Activated CD8-positive, alpha-beta memory T cell treated with anti-CD3 and anti-CD28 coated beads, Interleukin-2, amount 50 U/mL, for 4 hours (primary cell): ENCODE results near the gene ACACA.
"Not testable (repeated sequence)": the region's sequence is repeated elsewhere in the genome, so short reads cannot be mapped to it uniquely, and the experiment has no call there.

ENCODE experiments used
- DNase-seq: peaks from one replicate; pipeline ENCODE4 v3.0.0-alpha.2; 2020

Gene ACACA

DNA sequence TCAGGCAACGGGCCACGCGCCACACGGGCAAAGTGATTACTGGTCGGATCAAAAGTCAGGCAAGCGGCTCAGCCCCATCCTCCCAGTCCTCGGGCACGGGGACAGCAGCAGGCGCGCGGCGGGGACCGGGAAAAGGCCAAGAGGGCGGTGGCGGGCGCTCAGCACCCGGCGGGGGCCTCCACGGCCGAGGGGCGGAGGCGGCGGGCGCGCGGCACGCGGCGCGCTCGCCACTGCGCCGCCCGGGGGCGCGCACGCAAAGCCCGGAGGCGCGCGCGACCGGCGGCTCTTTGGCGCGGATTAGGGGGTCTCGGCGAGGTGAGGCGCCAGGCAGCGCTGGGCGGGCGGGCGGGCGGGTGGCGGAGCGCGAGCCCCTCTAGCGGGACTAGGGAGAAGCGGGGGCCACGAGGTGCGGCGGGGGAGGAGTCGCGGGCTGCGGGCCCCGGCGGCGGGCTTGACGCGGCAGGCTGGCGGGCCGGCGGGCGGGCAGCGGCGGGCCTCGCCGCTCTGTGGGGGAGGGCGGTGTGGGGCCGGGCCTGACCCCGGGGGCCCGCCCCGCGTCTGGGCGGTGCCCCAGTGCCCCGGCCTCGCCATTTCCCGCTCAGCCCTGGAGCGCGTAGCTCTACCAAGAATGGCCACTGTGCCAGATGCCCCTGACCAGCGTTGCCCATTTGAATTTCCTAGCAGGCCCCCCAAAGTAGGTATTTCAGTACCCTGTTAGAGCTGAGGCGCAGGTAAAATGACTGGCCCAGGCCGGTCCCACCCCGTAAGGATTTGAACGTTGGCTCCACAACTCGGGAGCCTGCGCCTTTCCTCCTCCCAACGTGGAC lies at the start of gene ACACA, which contains the start of gene TADA2A:
Gene ACACA, minus strand, starts transcription at position 202 of the 827 bp plus-strand sequence. CDS start 537 bp downstream, outside the sequence.
Gene TADA2A, plus strand, starts transcription at position 252 of the 827 bp plus-strand sequence. CDS start 4,480 bp downstream, outside the sequence.
- DNase-seq = peak; percentile 74

DNA sequence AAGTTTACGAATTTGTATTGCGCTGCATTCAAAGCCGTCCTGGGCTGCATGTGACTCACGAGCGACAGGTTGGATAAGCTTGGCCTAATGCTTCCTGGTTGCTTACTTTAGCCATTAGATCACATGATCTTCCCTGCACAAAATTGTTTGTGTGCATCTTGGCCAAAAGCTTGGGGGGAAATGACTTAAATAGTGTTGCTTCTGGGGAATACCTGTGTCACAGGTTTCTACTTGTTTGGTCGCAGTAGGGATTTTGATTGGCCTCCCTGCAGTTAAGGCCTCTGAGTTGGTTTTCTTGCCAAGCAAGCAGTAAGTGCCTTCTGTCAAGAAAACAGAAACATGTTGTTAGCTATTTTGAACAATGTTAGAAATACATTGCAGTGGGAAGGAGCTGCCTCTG lies 43.5 kb upstream of the ACACA start:
- DNase-seq = no peak

DNA sequence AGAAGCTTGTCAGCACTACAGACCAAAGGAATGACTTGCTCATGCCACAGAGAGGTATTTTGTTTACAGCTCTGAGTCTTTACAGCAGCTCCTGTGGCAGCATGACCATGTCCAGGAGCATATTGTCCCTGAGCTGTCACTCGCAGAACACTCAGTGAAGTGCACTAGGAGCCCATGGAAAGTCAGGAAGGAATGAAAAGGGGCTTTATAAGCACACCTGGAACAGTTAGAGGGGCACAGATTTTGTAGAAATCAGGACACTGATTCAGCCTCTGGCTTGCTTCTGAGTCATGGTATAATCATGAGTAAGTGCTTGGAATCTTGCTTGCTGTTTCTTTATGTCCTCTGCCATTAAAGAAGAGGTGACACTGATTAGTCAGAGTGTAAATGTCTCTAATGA lies 41.0 kb upstream of the ACACA start:
- DNase-seq = no peak

DNA sequence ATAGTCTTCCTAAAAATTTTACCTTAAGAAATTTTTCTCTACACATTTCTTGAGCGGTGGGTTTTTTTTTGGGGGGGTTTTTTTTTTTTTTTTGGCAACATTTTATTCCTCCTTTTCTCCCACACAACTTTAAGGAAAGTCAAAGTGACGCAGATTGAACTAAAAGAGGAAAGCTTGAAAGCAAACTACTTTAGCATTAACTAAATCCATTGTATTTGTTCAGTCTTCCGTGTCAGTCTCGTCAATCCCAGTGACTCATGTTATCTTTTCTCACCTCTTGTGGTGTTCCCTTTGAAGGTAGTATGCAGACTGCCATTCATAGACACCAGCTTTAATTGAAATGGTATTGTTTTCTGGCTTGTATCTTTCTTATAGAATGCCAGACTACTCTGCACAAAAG lies 39.4 kb upstream of the ACACA start:
- DNase-seq = no peak

DNA sequence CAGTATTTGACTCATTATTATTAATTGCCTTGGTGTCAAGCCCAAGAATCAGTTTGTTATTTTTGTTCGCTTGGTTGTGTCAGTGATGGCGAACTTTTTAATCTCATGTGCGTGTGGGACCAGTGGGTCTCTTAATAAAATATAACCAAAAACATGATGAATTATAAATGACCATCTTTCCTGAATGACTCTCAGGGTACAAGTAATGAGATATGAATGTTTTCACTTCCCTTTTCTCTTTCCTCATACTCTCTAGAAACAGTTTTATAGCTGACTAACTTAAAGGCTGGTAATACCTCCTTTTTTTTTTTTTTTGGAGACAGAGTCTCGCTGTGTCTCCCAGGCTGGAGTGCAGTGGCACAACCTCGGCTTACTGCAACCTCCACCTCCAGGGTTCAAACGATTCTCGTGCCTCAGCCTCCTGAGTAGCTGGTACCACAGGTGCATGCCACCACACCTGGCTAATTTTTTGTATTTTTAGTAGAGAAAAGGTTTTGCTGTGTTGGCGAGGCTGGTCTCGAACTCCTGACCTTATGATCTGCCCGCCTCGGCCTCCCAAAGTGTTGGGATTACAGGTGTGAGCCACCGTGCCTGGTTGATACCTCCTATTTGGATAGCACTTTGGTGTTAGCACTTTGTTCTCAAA lies 34.9 kb upstream of the ACACA start:
- not testable (repeated sequence) for DNase-seq

DNA sequence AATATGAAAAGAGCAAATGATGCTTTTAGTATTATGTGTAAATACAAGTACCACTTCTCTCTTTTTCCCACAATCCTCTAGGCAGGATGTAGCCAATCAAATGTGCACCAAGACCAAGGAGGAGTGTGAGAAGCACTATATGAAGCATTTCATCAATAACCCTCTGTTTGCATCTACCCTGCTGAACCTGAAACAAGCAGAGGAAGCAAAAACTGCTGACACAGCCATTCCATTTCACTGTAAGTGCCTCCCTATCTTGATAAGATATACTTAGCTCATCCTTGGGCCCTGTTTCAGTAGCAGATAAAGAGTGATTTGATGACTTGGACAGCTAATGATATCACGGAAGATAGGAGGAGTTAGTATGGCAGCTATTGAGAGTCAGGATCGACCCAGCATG lies 33.8 kb upstream of the ACACA start:
- no peak for DNase-seq

DNA sequence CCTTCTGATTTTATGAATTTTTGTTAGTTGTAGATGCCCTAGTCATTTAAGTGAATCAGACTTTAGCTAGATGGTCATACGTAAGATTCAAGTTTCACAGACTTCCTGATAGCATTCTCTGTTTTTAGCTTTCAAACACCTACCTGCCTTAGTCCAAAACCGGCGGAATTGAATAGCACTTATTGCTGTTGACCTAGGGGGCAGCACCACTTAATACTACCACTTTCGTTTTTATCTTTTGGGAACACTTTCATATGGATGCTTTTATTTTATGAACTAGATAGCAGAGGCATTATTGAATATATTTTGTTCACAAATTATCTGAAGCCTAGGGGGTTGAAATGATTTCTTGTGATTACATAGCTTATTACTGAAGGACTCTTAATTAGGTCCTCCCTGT lies 31.5 kb upstream of the ACACA start:
- DNase-seq = no peak

DNA sequence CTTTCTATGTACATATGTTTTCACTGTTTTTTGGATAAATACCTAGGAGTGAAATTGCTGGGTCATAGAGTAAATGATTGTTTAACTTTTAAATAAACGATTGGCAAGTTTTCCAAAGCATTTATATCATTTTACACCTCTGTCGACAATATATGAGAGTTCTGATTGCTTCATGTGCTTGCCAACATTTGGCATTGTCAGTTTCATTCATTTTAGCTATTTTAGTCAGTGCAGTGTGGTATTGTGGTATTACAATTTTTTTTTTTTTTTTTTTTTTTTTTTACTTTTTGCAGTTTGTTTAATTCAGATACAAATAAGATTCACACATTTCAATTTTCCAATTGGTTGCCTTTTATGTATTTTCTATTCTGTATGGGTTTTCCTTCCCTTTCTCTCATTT lies 26.0 kb upstream of the ACACA start:
- no peak for DNase-seq

DNA sequence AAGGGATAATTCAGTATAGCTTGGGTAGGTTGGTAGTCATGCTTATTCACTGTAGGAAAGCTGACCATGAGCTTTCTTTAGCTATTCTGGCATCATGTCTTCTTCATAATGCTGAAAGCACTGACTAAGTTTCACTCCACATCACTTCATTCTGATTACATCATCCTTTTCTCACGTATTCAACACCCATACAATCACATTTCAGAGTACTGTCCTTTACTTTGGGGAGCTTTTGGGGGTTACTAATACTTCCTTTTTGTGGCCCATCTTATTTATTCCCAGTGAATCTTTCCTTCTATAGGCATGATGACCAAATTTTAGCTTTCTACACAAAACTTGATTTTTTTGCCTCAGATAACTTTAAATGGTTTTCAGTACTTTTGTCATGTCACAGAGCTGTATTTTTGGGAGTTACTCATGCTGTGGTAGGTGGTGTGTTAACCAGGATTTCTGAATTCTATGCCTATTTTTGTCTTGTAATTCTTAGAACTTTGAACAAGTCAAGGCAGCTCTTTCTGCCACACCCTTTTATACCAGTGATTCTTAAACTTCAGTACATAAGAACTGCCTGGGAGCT lies 23.5 kb upstream of the ACACA start:
- DNase-seq = no peak

DNA sequence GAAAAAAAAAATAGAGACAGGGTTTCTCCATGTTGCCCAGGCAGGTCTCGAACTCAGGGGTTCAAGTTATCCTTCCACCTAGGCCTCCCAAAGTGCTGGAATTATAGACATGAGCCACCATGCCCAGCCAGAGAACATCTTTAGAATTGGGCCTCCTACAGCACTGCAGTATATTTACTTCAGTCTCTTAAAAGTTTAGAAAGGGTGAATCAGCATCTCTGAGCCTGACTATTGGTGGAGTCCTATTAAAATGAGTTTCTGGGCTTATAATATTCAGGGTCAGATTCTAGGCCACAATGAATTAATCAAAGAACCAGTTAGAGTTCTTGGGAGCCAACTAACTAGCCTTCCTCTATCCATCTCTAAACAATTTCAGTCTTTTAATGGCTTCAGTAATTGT lies 22.8 kb upstream of the ACACA start:
- DNase-seq = no peak

DNA sequence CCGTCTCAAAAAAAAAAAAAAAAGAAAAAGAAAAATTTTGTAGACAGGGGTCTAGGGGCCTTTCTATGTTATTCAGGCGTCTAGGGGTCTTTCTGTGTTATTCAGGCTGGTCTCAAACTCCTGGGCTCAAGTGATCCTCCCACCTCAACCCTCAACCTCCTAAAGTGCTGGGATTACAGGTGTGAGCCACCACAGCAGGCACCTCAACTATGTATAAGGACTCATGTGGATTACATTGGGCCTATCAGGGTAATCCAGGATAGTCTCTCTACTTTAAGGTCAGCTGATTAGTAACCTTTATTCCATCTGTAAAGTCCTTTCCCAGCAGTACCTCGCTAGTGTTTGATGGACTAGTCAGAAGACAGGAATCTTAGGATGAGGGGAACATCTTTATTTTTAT lies 22.4 kb upstream of the ACACA start:
- no peak for DNase-seq

DNA sequence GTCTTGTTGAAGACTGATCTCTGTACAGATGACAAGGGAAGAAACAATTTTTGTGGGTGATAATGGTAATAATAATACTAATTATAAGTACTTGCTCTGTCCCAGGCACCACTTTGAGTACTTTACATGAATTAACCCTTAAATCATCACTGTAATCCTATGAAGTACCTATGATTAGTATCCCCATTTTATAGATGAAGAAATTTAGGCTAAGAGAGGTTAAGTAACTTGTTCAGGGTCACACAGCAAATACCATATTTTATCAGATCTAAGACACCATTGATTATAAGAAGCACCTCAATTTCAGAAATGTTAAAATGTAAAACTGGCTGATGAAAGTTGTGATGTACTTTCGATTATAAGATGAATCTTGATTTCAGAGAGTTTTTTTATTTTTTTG lies 18.6 kb upstream of the ACACA start:
- no peak for DNase-seq

DNA sequence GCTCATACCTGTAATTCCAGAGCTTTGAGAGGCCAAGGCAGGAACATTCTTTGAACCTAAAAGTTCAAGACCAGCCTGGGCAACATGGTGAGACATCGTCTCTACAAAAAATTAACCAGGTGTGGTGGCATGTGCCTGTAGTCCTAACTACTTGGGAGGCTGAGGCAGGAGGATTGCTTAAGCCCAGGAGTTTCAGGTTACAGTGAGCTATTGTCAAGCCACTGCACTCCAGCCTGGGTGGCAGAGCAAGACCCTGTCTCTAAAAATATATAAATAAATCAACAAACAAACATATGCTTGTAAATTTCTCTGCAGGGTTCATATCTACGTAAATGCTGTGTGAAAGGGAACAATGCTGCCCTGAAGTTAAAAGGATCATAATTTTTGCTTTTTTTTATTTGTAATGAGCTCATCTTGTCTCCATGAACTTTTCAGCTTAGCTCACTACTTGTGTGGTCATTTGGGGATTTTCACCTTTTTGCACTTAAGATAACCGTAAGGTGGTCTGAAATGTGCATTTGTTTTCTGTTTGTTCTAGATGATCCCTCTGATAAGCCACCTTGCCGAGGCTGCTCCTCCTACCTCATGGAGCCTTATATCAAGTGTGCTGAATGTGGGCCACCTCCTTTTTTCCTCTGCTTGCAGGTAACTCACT lies 16.5 kb upstream of the ACACA start:
- DNase-seq = no peak

DNA sequence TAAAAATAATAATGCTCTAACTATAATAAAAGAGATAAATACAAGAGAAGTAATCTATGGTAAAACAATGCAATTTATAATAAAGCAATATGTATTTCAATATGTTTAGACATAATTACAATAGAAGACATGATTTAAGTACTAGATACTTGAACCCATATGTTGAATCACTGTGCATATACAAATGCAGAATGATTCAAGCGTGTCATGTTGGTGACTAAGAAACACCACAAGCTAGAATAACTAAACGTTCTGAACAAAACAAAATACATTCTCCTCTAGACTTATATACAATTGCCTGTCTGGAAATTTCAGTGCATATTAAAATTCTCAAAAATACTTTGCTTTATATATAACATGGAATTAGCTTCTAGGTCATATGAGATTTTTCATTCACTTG lies 11.2 kb upstream of the ACACA start:
- DNase-seq = no peak

DNA sequence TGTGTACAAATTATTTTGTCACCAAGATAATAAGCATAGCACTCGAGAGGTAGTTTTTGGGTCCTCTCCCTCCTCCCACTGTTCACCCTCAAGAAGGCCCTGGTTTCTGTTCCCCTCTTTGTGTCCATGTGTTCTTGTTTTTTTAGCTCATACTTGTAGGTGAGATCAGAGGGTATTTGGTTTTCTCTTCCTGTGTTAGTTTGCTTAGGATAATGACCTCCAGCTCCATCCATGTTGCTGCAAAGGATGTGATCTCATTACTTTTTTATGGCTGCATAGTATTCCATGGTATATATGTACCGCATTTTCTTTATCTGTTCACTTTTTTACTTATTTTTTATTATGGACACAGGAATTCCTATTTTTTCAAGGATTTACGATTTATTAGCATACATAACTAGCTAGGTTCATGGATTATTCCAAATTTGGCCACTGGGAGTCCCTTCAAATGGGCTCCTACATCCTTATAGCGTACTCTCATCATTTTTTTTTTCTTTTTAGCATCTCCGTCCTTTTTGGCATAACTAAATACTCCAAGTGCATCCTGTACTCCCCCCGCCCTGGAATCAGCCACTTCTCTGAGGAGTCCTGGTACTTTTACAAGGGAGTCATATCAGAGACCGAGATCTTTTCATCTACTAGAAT lies 7.4 kb upstream of the ACACA start:
- DNase-seq = no peak

DNA sequence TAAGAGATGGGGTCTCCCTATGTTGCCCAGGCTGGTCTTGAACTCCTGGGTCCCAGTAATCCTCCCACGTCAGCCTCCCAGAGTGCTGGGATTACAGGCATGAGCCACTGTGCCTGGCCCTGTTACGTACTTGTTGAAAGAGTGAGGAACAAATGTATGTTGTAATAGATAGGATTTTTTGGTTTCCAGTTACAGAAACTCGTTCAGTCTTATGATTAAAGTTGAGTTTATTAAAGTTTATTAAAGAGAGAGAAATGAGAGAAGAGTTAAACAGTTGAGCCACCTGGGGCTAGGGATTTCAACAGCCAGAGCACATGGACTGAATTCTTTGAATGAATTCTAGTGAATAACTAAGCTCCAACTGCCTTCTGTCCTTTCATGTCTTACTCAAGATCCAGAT lies 3.7 kb upstream of the ACACA start:
- no peak for DNase-seq

DNA sequence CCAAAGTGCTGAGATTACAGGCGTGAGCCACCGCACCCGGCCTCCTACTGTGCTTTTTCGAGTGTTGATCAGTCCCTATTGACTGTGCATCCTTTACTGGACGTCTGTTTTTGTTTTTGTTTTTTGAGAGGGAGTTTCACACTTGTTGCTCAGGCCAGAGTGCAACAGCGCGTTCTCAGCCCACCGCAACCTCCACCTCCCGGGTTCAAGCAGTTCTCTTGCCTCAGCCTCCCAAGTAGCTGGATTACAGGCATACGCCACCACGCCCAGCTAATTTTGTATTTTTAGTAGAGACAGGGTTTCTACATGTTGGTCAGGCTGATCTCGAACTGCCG lies 1.5 kb upstream of the ACACA start:
- not testable (repeated sequence) for DNase-seq

DNA sequence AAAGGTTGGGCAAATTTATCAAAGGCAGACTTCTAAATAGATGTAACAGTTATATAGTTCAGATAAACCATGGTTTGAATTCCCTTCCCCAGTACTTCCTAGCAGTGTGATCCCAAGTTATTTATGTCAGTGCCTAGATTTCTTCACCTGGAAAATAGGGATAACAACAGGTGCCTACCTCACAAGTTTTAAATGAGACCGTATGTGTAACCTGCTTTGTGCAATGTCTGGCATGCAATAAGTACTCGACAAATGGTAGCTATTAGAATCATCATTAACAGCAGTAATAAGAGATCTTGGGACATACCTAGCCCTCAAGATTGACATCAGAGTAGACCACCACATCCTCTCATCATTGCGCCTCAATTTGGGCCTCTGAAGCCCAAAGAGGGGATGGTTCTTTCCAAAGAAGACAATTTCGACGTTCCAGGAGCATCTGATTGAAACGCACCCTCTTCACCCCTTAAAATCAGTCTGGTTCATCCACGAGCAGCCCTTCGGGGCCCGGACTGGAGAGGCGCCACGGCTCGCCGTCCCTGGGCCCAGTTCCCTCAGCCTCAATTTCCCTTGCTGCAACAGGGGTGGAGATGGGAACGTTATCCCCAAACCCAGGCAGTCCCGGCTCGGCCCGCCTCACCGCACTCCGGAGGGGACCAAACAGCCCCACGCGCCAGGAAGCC lies 541 bp downstream of the ACACA start:
- no peak for DNase-seq

DNA sequence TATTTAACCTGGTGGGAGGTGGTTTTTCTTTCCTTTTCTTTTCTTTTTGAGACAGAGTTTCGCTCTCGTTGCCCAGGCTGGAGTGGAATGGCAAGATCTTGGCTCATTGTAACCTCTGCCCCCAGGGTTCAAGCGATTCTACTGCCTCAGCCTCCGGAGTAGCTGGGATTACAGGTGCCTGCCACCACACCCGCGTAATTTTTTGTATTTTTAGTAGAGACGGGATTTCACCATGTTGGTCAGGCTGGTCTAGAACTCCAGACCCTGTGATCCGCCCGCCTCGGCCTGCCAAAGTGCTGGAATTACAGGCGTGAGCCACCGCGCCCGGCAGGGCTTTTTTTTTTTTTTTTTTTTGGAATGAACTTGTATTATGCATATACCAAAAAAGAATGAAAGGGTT lies 1.1 kb downstream of the ACACA start:
- not testable (repeated sequence) for DNase-seq

DNA sequence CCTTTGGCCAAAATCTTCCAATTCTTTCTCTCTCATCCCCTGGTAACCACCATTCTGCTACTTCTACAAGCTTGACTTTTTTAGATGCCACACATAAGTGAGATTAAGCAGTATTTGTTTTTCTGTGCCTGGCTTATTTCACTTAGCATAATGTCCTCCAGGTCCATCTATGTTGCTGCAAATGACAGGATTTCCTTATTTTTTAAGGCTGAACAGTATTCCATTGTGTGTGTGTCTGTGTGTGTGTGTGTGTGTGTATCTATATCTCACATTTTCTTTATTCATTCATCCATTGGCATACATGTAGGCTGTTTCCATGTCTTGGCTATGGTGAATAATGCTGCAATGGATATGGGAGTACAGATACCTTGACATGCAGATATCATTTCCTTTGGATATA lies 6.1 kb downstream of the ACACA start:
- no peak for DNase-seq

DNA sequence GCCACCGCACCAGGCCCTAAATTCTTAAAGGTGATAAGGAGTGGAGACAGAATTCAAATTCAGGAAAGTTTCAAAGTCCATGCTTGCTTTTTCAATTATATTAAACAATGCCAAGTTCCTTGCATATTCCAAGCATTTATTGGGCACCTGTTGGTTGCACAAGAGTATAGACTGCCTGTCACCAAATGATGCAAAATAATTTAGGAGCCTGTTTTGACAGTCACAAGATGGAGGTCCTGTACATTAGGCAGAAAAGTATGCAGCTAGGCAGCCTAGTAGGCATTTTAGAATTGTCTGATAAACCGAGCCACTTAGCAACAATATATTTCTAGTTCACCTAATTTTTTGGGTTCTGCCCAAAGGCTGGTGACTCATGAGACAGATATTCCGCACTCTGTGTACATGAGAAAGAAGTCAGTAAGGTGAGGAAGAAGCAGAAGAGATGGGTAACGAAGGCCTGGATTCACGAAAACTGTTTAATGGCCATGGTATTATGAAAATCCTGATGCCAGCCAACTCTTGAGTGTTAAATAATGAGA lies 7.3 kb downstream of the ACACA start:
- no peak for DNase-seq

DNA sequence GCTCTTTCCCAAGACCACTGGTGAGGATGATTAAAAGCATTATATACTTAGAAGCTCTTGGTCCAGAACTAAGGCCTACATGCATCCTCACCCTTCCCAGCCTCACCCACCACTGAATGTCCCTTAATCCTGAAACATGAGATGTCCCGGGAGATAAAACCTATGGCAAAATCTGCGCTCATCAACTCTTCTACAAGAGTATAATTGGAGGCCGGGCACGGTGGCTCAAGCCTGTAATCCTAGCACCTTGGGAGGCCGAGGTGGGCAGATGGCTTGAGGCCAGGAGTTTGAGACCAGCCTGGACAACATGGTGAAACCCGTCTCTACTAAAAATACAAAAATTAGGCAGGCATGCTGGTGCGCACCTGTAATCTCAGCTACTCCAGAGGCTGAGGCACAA lies 13.3 kb downstream of the ACACA start:
- no peak for DNase-seq
